HG03432 (cell line): ENCODE data around the gene NDUFV1.
"Not testable (repeated sequence)": the region's sequence is repeated elsewhere in the genome, so short reads cannot be mapped to it uniquely, and the experiment has no call there.

Experiments used
- ATAC-seq: cut with Tn5 transposase; IDR thresholded peaks from one replicate; pipeline ENCODE4 v1.9.1; 2021; ENCODE audit warnings: mild to moderate bottlenecking, moderate library complexity; ENCODE audit not compliant: unreplicated experiment

The NDUFV1 gene

GRCh38 chr11:67585911-67586310, 20.8 kb upstream of the NDUFV1 start:
- ATAC-seq = no peak

GRCh38 chr11:67586568-67587250, 20.0 kb upstream of the NDUFV1 start:
- ATAC-seq = no peak

- ATAC-seq = peak; percentile 23
Measured at GRCh38 chr11:67588136-67588503, 18.6 kb upstream of the NDUFV1 start.

GRCh38 chr11:67588899-67589415, 17.8 kb upstream of the NDUFV1 start:
- not testable (repeated sequence) for ATAC-seq

GRCh38 chr11:67592880-67593564, 13.7 kb upstream of the NDUFV1 start:
- ATAC-seq = no peak

- no peak for ATAC-seq
Measured at GRCh38 chr11:67593565-67593905, 13.2 kb upstream of the NDUFV1 start.

- no peak for ATAC-seq
Measured at GRCh38 chr11:67594480-67594879, 12.3 kb upstream of the NDUFV1 start.

- no peak for ATAC-seq
Measured at GRCh38 chr11:67596753-67597300, 9.9 kb upstream of the NDUFV1 start.

GRCh38 chr11:67597458-67597857, 9.3 kb upstream of the NDUFV1 start:
- not testable (repeated sequence) for ATAC-seq

- not testable (repeated sequence) for ATAC-seq
Measured at GRCh38 chr11:67597963-67598362, 8.8 kb upstream of the NDUFV1 start.

- no peak for ATAC-seq
Measured at GRCh38 chr11:67599149-67599548, 7.6 kb upstream of the NDUFV1 start.

- ATAC-seq = peak; percentile 52
Measured at GRCh38 chr11:67600324-67601029, 6.3 kb upstream of the NDUFV1 start.

- no peak for ATAC-seq
Measured at GRCh38 chr11:67601098-67601497, 5.6 kb upstream of the NDUFV1 start.

- ATAC-seq = not testable (repeated sequence)
Measured at GRCh38 chr11:67604119-67604518, 2.6 kb upstream of the NDUFV1 start.

- no peak for ATAC-seq
Measured at GRCh38 chr11:67604815-67605214, 1.9 kb upstream of the NDUFV1 start.

- ATAC-seq = no peak
Measured at GRCh38 chr11:67605231-67606011, 1.3 kb upstream of the NDUFV1 start.

- no peak for ATAC-seq
Measured at GRCh38 chr11:67606093-67606491, 644 bp upstream of the NDUFV1 start.

- no peak for ATAC-seq
Measured at GRCh38 chr11:67607507-67607906, 771 bp downstream of the NDUFV1 start.

- ATAC-seq = no peak
Measured at GRCh38 chr11:67608486-67608885, 1.8 kb downstream of the NDUFV1 start.

GRCh38 chr11:67609316-67609715, 2.6 kb downstream of the NDUFV1 start:
- ATAC-seq = no peak
